NCI-H774 (cell line): ENCODE data around the gene TIFAB.

Experiments
- DNase-seq: peaks from one replicate; lab custom pipeline; 2025; lab: John Stamatoyannopoulos, UW

TIFAB gene

GRCh38 chr5:135458356-135458755 lies 6.2 kb upstream of the TIFAB start:
- no peak for DNase-seq

DNA sequence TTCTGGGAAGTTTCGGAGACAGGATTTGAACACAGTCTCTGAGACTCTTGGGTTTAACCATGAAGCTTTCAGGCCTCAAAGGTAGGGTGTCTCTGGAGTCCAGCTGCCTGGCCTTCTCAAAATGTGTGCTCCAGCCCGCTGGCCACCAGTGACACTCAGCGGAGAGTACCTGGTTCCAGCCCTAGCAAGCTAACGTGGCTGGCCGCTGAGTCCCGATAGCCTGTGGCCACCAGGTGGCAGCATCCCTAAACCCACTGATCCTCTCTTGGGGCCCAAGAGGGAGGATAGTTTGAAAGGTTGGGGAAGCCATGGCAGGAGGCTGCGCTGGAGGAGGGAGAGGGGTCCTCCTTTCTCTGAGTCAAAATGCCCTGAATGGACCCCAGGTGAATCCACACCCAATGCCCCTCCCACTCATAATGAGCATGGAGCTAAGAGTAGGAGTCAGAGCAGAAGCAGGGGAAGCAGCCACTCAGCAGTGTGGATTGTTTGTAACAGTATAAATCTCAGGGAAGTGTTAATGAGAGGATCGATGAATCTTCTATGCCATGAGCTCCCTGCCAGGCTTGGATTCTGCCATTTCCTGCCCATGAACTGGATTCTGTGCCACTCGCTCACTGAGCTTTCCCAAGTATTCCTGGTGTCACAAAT lies 5.4 kb upstream of the TIFAB start:
- DNase-seq: peak; percentile 18

GRCh38 chr5:135456238-135457099 lies 4.3 kb upstream of the TIFAB start:
- no peak for DNase-seq

DNA sequence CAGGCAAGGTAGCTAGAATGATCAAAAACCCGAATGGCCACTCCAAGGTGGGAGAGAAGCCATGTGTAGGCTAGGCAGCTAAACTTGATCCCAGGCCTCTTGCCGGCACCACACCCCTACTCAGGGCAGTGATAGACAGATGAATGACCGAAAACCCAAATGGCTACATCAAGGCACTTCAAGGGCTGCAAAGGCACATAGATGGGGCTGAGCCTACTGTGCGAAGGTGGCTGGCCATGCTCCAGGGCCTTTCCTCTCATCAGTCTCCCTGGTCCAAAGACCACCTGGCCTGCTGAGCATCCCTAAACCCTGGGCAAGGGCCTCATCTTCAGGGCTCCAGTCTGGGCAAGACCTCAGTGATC lies 3.7 kb upstream of the TIFAB start:
- DNase-seq: no peak

DNA sequence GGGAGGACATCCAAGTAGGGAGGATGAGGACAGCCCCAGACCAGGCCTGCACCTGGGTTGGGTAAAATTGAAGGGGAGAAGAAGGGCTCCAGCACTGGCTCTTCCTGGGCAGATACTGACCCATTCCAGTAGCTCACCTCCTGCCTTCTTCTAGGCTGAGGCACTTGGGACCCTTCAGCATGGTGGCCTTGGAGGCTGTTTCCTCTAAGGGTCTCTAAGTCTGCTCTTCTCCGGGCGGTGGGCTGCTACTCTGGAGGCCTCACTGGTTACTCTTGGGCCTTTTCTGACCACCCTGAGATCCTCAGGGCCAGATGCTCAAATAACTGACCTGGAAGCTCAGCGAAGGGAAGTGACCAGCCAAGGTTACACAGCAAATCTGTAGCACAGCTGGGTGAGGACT lies 2.8 kb upstream of the TIFAB start:
- DNase-seq: no peak

- no peak for DNase-seq
Measured at GRCh38 chr5:135453613-135454012, 1.5 kb upstream of the TIFAB start.

DNA sequence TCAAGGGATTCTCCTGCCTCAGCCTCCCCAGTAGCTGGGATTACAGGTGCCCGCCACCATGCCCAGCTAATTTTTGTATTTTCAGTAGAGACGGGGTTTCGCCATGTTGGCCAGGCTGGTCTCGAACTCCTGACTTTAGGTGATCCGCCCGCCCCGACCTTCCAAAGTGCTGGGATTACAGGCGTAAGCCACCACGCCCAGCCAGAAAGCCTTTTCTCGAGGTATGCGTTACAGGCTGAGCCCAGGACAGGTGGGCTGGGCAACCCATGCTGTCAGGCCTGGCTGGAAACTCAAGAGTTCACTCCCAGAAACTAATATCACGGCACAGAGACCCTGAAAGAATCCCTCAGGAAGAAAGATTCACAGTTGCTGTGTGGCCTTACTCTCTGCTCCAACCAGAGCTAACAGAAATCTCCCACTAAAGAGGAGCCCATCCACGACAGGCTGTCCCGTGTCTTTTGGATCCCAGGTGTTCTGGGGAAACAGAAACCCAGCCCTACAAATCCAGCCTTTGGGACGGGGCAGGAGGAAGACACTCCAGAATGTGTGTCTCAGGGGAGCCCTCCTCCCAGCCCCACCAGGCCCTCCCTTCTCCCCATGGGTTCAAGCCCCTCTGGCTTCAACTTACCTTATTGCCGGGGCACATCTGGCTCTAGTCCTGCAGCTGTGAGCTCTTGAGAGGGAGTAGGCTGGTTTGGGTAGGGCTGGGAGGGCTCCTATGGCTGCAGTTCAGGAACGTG lies 400 bp downstream of the TIFAB start:
- DNase-seq: no peak

DNA sequence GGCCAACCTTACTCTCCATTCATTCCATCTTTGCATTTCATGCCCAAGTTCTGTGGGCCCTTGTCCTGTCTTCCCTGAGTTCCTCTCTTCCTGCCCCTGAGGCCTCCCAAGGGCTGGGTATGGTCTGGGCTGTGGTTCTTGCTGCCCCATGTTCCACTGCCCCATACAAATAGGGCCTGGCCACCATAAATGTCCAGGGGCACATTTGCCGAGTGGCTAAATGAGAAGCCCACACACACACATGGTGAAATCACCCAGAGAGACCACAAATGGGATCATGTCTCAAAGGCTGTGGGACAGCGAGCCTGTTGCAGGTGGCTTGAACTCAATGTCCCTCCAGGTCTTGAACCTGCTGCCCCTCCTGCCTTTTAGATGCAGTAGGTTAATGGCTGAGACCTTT lies 1.2 kb downstream of the TIFAB start:
- no peak for DNase-seq

- no peak for DNase-seq
Measured at GRCh38 chr5:135450336-135450735, 1.8 kb downstream of the TIFAB start.

- DNase-seq: no peak
Measured at GRCh38 chr5:135449644-135450043, 2.5 kb downstream of the TIFAB start.

DNA sequence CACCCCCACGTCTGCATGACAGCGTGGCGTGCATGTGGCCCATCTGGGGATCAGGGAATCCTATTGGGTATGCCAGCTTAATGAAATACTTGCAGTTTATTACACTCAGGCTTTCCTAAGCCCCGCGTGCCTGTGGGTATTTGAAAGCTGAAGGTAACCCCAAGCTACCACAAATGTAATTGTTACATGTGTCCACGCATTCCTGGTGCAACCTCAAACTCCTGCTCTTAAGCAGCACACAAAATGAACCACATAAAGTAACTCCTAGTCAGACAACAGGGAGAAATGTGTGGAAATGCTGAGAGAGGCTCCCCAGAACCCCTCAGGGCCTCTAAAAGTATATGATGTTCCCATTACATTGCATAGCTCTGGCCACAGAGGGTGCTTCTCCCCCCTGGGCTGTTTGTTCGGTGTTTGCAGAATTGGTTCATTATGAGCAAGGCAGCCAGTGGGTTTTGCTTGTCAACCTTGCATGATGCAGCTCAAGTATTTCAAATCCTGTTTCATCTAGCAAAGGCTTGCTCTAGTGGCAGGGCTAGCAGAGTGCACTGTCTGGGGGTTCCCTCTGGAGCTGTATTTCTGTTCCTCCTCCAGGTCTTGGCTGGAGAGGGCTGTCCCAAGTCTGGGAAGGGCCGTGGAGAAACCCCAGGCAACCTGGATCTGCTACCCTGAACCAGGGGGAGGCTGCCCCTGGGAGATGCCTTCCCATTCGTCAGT lies 3.2 kb downstream of the TIFAB start:
- no peak for DNase-seq

DNA sequence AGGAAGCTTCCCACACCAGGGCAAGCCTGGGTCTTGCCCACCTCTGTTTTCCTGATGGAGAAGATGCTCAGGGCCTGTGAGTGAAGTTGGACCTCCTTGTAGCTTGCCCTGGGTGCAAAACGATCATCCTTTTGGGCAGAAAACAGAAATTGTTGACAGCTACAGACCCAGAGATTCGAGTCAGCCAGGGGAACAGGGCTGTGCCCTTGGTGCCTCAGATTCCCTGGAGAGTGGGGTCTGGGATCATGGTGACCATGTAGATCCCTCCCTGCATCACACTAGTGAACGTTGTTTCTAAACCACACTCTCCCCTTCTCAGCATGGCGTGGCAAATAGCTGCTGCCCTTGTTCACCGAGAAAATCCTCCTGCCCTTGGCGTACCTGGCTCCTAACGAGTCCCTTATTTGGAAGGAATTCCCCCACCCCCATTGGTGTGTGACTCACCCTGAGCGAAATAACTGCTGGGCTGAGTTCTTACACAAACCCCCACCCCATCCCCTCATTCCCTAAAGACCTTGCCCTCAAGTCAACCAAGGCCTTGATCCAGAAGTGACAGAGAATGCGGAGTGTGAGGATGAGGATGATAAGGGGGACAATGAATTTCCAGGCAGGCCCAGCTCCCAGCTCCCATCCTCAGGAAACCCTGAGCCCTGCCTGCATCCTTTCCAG lies 3.9 kb downstream of the TIFAB start:
- DNase-seq: no peak

GRCh38 chr5:135447298-135447929 lies 4.7 kb downstream of the TIFAB start, which contains the start of gene DCANP1:
TSS of gene DCANP1 (minus strand) at chr5:135447348. CDS start at chr5:135447108, 240 bp downstream.
- no peak for DNase-seq

DNA sequence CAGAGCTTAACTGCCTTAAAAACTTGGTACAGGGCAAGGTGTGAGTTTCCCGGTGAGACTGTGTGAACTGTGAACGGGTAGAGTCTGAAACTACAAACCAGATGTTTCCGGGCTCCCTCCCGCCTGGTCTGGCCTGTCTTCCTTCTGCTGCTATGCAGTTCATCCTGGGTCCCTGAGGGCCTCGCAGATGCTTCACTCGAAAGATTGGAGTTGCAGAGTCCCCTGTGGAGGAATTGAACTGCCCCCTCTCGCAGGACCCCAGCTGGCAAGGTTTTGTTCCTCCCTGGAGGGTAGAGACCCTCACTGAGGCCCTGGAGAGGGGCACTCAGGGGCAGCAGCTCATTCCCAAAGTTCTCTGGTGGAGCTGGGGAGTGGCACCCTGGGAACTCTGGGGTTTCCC lies 5.5 kb downstream of the TIFAB start:
- no peak for DNase-seq

- no peak for DNase-seq
Measured at GRCh38 chr5:135446206-135446605, 5.9 kb downstream of the TIFAB start.

DNA sequence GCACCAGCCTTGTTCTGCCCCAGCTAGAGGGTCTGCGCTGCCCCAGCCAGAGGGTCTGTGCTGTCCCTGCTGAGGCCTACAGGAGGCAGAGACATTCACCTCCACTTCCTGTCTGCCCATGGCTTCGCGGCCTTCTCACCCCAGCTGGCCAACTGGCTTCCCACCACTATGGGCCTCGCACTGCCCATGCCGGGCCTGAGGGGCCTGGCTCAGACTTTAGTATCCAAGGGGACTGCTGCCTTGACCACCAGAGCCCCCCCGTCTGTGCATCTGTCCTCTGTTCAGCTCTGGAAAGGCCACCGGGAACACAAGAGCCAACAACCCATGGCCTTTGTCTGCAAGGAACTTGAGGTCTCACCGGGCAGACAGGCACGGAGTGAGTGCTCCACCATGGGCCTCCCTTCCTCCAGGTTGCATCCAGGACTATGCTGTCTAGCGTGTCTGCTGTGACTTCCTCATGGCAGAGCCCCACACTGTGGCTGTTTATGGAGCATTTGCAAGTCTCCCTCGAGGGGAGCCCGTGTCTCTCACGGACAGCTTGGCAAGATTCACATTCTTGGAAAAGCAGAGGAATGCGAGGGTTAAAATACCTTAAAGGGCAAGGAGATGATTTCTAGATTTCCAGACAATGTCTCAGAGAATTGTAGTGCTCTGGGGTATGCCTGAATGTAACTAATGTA lies 6.7 kb downstream of the TIFAB start:
- DNase-seq: no peak

DNA sequence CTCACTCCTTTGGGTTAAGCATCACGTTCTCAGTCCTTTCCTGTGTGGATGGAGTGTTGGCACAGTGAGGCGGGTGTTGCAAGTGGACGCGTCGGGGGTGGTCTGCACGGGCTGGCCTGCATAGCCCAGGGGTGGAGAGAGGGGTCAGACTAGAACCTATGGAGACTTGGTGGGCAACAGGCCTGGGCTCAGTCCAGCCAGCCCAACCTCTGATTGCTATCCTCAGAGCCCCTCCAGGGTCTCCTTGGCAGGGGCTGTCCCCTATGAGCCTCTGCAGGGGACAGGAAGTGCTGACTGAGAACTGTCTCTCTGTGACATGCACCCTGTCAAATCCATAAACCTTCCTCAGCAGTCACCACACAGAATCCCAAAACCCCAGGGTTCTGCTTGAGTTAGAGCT lies 7.3 kb downstream of the TIFAB start:
- DNase-seq: no peak

DNA sequence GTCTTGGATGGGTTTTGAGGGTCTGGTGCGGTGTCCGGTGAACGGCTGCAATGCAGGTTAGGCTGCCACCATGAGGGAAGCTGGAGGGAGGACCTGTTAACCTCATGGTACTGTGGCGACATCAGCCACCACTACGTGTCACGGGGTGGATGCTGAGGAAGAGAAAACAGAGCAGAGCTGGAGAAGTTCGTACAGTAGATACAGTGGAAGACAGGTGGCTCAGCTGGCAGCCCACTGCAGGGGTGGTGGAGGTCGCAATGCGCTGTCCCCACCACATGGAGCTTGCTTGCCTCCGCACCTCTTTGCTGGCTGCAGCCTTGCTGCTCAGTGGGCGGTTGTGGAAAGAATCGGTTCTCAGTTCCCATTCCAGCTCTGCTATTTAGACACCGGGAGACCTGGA lies 7.8 kb downstream of the TIFAB start:
- DNase-seq: no peak

- no peak for DNase-seq
Measured at GRCh38 chr5:135443161-135443960, 8.8 kb downstream of the TIFAB start.
